Stimulated activated CD4-positive, alpha-beta T cell treated with anti-CD3 and anti-CD28 coated beads, TNF-alpha, amount 100 ng/mL, for 48 hours (primary cell): ENCODE data around the gene CDH24.

Experiments used
- DNase-seq, 3 donors: peaks; one replicate each; pipeline ENCODE4 v3.0.0-alpha.2; 2020; ENCODE audit warnings: low read depth in 3 of 3

The CDH24 gene

DNA sequence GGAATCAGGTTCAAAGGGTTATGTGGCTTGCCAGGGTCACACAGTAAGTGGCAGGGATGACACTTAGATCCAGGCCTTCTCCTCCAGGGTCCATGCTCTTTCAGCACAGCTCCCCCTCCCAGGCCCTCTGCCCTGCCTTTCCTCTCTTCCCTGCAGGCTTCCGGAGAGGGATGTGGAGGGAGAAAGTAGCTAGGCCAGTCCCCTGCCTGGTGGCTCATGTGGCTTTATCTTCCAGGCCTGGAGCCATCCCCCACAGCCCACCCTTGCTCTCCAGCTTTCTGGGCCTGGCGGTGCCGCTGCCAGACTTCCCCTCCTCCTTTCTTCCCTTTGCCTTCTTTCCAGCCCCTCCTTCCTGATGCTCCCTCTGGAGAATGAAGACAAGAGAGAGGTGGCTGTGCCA is 13.6 kb downstream of the CDH24 start:
- DNase-seq, result no peak

DNA sequence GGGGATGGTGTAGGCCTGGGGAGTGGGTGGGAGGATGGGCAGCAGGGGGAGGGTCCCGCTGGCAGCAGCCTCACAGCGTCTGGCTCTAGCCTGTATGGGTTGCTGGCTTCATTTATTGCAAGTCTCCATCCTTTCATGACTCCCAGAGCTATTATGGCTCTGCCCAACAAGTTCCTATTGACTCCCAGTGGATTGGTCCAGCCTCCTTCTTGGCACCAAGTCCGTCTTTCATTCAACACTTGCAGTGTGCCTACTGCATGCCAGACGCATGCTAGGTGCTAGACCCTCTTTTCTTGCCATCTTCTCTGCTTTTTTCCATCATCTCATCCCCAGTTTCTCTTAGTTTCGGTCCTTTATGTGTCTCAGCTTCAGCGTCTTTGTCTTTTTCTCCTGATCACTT is 14.2 kb downstream of the CDH24 start:
- DNase-seq, result no peak

DNA sequence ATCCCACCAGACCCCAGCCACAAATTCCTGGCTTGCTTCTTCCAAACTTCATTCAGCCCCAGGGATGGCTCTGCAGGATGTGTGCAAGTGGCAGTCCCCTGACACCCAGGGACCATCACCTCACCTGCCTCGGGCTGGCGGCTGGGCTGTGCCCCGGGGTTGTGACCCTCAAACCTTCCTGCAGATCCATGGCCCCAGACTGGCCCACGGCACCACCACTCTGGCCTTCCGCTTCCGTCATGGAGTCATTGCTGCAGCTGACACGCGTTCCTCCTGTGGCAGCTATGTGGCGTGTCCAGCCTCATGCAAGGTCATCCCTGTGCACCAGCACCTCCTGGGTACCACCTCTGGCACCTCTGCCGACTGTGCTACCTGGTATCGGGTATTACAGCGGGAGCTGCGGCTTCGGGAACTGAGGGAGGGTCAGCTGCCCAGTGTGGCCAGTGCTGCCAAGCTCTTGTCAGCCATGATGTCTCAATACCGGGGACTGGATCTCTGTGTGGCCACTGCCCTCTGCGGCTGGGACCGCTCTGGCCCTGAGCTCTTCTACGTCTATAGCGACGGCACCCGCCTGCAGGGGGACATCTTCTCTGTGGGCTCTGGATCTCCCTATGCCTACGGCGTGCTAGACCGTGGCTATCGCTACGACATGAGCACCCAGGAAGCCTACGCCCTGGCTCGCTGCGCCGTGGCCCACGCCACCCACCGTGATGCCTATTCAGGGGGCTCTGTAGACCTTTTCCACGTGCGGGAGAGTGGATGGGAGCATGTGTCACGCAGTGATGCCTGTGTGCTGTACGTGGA is 15.0 kb downstream of the CDH24 start, which contains the start of gene PSMB11:
PSMB11 (plus strand) TSS at position 51 of the 804 bp plus-strand sequence; CDS start at position 65, 14 bp downstream.
- no peak for DNase-seq

DNA sequence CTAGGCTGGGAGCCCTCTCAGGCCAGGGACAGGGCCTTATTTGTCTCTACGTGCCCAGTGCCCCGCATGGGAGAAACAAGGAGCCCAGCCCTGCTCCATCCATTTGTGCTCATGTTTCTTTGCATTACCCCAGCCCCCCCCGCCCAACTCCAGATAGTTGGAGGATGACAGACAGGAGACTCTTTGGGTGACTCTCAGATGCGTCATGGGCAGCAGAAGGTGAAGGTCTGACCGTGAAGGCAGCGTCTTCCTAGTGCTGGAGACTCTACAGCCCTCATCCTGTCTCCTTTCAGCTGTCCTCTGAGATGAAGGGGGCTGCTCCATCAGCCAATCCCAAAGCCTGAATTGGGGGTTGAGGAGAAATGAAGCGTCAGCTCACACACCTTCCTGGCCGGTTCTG is 15.6 kb downstream of the CDH24 start:
- DNase-seq, result no peak

DNA sequence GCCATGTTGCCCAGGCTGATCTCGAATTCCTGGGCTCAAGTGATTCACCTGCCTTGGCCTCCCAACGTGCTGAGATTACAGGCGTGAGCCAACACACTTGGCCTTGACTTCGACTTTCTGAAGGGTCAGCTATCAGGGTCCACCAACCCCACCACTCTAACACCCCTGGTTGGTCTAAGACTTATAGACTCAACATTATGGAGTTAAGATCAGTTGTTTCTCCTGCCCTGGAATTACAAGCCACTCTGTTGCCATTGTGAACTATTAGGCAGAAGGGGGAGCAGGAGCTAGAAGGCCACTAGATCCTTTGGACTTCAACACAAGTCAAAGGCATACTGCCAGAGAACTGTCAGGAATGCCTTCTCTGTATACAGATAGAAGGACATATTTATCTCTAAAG is 17.2 kb downstream of the CDH24 start:
- no peak for DNase-seq

DNA sequence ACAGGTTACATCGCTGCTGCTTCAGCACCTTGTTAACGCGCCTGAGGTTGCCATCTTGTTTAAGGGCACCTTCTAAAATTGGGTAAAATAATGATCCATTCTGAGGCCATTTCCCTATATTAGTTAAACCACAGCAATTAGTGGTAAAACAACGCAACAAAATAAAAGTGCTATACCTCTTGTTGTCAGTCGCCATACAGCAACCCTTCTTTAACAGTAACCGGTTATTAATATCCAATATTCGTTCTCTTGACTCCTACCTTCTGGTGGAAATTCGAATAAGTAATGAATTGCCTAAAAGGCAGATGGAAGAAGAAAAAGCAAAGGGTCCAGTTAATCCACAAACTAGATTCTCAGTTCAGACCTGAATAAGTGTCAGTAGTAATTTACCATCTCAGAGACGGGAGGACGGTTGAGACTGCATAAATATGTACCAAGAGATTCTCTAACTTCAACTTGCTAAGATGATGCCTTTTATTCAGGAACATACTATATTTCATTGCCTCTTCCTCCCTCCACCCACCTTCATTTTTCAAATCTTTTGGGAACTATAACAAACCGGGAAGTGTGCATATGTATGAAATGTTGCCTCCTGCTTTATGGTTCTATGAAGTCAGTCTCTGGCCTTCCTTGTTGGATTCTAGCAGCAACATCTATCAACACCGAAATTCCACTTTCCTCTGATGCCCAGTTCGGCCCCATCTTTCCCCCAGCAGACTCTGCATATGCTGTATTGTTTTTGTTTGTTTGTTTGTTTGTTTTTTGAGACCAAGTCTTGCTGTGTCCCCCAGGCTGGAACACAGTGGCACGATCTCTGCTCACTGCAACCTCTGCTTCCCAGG is 21.8 kb downstream of the CDH24 start:
- DNase-seq, result no peak

DNA sequence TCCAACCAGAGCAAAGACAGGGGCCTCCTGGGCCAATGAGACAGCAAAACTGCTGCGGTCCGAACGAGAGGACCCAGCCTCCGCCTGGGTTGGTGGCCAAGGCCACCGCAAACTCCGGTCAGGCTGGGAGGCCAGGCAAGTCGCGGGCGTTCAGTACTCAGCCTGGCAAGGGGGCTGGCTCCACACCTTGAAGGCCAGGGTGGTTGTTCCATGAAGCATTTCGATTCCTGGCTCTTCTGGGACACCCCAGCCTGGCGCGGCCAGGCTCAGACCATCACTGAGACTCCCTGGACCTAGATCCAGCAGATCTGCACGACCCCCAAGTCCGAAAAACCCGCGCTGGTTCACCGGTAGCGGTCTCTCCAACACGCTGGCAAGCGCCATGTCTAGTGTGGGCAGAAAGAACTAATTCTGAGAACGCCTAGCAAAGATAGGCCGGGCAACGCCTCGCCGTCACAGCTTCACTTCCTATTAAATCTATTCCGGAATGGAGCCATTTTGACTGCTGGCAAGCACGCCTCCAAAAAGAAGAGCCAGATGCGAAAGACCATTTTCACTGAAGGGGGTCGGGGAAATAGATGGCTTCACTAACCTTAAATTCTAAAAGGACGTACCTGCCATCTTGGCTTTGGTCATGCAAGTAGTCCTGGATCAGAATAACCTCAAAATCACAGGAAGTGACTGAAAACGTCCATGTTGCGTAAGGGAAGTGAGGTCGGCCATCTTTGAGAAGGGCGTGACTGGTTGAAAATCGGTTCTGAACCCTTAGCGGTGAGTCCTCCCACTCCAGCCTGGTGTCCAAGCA is 22.6 kb downstream of the CDH24 start, which contains the start of gene PSMB5:
PSMB5 (minus strand) TSS at position 403 of the 805 bp plus-strand sequence; CDS start at position 384, 19 bp downstream.
- peak; percentile 74 to 86 (median 84) for DNase-seq

DNA sequence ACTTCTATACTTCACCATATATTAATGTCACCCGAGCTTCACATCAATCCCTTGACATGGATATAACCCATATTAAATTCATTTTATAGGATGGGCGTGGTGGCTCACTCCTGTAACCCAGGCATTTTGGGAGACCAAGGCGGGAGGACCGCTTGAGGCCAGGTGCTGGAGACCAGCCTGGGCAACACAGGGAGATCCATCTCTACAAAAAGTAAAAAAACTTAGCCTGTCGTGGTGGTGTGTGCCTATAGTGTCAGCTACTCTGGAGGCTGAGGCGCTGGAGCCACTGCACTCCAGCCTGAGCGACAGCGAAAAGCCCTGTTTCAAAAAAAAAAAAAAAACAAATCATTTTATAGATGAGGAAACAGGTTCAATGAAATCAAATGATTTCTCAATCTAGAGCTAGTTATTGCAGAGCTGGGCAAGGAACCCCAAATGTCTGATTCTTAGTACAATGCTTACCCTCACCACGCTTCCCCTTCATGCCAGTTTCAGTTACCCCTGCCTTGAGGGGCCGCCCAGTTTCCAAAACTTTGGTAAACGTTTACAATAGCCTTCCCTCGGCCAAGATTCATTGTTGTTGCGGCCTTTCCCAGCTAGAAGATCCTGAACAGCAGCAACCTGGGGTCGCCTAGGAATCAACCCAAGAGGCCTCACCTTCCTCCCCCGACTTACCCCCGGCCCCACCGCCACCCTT is 23.4 kb downstream of the CDH24 start:
- DNase-seq, result no peak

DNA sequence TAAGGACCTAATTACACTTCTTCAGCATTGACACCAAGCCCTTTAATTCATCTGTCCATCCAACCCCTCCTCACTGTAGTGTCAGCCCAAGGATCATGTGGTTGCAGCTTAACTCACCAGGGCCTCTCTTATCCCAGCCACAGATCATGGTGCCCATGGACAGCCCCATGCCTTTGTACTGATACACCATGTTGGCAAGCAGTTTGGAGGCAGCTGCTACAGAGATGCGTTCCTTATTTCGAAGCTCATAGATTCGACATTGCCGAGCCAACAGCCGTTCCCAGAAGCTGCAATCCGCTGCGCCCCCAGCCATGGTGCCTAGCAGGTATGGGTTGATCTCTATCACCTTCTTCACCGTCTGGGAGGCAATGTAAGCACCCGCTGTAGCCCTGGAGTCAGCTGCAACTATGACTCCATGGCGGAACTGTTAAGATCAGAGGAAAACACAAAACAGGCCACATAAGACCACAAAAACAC is 24.0 kb downstream of the CDH24 start:
- DNase-seq, result no peak

DNA sequence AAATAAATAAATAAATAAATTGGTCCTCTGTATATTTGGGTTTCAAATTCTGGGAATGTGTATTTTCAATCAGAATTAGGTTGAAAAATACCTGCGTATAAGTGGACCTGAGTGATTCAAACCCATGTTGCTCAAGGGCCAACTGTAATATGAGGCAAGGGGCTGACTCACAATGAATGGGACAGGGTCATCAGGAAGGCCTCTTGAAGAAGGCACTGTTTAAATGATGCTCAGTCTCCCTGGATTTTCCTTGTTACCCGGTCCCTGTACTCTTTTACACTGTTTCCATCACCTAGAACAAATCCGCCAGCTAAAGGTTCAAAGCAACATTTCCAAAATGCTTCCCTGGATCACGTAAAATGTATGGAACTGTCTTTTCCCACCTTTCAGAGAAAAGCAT is 26.4 kb downstream of the CDH24 start:
- no peak for DNase-seq

DNA sequence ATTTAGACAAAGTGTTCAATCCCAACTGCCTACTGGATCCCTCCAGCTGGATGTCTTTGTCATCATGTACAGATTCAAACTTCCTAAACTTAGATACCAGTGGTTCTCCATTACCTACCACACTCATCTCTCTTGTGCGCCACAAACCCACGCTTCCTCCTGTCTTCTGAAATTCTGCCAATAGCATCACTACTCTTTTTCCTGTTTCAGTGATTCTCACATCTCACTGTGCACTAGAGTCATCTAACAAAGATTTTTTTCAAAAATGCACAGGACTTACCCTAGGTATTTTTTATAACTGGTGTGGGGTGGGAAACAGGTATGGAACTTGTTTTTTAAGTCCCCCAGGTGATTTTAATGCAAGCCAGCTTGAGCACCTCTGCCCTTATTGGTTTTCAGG is 28.5 kb downstream of the CDH24 start:
- no peak for DNase-seq

DNA sequence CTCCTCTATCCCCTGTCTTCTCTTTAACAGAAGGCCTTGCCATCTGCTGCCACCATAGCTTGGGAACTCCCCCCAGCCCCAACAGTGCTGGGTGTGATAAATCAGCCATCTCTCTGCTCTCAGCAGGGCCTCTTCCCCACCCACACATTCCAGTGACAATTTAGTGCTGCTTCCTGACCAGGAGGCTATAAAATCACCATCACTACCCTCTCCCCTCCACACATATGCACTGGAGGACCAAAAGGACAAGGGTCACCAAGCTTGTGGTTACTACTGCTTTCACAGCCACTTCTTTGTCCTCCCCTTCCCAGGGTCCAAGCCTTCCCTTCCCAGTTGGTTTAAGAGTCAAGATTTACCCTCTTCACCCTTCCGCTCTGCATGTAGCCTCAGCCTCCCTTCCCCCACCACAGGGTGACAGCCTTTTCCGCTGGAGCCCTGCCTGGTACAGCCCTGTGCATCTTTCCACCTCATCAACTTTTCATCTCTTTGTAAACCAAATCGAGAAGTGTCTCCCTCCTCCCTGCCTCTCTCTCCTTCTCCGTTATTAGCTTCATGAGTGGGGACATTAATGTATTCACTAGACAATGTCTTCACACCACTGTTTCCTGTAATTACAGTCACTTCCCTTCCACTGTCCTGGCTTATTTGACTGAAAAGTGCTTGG is 32.0 kb downstream of the CDH24 start:
- DNase-seq, result no peak

DNA sequence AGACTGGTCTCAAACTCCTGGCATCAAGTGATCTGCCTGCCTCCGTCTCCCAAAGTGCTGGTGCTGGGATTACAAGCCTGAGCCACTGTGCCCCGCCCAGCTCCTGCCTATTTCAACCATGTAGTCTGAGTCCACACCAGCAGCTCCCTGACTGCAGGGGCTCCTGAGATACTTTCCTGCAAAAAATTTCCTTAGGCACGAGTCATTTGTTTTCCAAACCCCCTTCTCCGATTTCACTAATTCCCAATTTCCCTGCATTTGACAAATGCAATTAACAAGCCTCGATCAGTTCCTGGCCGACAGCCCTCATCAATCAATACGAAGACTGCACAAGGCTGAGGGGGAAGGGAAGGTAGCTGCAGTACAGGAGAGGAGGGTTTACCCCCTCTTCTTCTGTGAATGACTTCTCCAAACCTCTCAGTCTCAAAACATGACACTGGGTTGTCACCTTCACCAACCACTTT is 32.7 kb downstream of the CDH24 start:
- DNase-seq, result no peak

DNA sequence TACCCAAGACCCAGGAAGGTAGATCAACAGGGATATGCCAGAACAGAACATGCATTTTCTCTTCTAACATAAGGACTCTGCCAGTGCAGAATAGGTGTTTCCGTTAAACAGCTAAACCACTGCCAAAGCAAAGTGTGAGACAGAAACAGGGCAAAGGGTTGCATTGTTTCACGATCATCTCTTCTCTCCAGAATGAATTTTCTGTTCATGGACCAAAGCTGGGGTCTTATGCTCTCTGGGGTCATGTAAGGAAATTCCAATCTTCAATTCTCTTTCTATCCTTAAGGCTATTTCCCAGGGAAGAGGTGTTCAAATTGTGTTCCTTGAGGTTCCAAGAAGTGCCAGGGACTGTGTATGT is 33.5 kb downstream of the CDH24 start:
- no peak for DNase-seq

DNA sequence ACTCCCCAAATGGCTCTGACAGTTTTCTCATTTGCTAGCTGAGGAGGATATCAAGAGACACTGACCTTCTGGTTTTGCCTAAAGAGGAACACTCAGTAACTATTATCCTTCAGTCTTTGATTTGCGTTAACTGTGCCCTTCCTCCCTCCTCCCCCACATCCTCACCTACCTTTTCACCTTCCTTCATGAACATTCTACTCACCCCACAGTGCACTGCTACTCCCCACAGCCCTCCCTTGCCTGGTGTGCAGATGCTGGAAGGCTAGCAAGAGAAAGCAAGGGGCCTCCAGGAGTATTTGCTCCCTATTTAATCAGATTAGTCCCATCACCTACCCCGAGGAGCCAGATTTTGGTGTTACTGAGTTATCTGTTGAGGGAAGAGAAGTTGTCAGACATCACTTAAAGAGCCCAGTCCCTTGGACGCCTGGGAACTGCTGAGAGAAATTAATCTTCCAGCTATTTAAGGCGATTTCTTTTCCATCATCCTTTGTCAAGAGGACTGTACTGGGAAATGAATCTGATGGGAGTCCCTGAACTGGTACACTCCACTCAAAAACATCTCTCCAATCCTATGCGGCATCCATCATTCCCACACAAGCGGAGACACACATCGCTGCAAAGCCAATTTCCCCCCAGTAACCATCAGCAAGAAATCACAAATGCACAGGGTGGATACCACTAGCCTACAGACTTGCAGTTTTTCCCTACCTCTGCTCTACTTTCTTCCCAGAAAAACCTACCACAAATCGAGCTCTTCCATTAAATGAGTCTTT is 34.1 kb downstream of the CDH24 start:
- DNase-seq, result no peak

DNA sequence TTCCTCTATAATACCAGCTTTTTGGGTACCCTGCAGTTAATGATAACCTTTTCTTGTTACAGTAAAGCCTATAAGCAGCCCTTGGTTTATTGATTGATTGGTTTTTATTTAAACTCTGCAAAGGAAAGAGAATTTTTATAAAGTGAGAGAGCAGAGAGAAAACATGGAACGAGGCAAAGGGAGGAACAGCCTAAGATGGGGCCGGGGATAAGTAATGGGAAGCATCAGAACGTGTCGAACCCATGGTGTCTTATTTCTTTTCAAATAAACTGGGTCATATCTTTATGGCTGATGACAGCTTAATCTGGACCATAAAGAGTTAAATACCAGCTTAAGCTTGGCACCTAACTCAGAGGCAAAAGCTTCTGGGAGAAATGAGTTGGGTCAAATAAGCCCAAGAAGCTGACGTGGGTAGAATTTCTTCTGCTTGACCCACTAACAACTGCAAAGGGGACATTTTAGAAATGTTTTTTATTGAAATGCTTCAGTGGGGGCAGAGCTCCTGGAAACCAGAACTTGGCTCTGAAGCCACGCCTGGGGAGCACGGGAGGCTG is 35.4 kb downstream of the CDH24 start:
- DNase-seq, result no peak

DNA sequence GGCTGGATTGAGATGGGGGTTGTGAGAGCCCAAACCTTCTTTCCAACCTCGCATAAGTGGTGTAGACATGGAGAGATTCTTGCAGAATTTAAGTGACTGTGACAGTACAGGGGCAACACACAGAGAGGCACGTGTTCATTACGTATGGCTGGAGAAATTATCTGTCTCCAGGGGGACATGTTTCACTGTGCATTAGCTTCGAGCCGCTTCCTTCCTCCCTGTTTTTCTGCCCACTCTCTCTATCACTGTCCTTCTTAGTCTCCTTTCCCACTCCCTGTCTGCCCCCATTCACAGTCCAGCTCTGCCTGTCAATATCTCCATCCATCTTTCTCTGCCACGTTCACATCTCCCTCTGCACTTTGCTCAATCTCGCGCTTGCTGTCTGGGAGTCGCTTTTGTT is 35.9 kb downstream of the CDH24 start:
- no peak for DNase-seq

DNA sequence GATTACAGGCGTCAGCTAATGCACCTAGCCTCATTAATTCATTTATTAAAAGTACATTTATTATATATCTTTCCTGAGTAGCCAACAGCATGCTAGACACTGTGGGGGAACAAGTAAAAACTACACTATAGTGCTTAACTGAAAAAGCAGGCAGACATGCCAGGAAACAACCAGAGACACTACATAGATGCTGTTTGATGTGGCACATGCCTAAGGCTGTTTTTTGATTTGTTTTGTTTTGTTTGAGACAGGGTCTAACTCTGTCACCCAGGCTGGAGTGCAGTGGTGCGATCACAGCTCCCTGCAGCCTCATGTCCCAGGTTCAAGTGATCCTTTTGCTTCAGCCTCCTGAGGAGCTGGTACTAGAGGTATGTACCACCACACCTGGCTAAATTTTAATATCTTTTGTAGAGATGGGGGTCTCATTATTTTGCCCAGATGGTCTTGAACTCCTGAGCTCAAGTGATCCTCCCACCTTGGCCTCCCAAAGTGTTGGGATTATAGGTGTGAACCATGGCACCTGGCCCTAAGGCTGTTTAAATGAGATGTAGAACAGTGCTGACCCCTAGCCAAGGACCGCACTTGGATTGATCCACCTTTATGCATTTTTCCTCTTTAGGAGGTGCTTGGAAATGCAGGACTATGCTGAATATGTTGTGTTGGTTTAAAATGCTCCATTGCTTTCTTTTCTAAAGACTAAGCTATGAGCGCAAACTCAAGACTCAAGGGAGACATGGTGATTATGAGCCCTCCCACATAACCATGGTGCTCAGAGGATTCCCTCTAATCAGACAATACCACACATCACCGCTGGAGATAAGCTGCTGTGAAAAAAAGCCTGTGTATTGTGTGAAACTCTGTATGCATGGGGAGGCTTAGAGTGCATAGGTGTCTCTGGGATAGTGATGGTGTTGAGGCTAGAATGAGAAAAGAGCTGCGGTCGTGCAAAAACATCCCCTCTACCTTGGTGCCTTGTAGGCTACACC is 36.9 kb downstream of the CDH24 start:
- no peak for DNase-seq
